Stomach (tissue), 4 donors: ENCODE measurements around the gene LCP1.

Source experiments
- EP300 ChIP-seq: sonication (generic); formaldehyde crosslinking; IDR thresholded peaks from one replicate; pipeline ENCODE4 v1.6.1; 2017; ENCODE audit warnings: antibody characterized with exemption
- POLR2A ChIP-seq, 4 donors: fragments of 450-650 bp; IDR thresholded peaks; one replicate each; pipeline ENCODE4 v1.6.1; 2016; ENCODE audit warnings: antibody characterized with exemption in 4 of 4, control low read depth in 2 of 4, mild to moderate bottlenecking in 1 of 4, moderate library complexity in 1 of 4
- TF ChIP-seq, protein P1 (sequence below), 7 experiments: fragments of 450-650 bp in 4 of 7; fragments of 200-600 bp in 3 of 7; sonication (generic) in 3 of 7; IDR thresholded peaks; one replicate each; pipeline ENCODE4 v1.5.1; 2016 to 2019; ENCODE audit warnings: antibody characterized with exemption in 7 of 7, control low read depth in 2 of 7, mild to moderate bottlenecking in 1 of 7

GRCh38 chr13:46103037-46103436 lies 78.9 kb downstream of the LCP1 start:
- TF ChIP-seq, protein P1, sequence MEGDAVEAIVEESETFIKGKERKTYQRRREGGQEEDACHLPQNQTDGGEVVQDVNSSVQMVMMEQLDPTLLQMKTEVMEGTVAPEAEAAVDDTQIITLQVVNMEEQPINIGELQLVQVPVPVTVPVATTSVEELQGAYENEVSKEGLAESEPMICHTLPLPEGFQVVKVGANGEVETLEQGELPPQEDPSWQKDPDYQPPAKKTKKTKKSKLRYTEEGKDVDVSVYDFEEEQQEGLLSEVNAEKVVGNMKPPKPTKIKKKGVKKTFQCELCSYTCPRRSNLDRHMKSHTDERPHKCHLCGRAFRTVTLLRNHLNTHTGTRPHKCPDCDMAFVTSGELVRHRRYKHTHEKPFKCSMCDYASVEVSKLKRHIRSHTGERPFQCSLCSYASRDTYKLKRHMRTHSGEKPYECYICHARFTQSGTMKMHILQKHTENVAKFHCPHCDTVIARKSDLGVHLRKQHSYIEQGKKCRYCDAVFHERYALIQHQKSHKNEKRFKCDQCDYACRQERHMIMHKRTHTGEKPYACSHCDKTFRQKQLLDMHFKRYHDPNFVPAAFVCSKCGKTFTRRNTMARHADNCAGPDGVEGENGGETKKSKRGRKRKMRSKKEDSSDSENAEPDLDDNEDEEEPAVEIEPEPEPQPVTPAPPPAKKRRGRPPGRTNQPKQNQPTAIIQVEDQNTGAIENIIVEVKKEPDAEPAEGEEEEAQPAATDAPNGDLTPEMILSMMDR (IDR thresholded peaks at IDR 0.05): no peak
- TF ChIP-seq EP300 (no peak), POLR2A (IDR thresholded peaks at IDR 0.05) (no peak)
